Keratinocyte (primary cell): ENCODE measurements around the gene CRAMP1. TPM values are rescaled to one million over a fixed set of nuclear protein-coding genes. Genes with fewer than 3 reads are reported as not detected.

Experiments
- DNase-seq: peaks from one replicate; pipeline ENCODE4 v3.0.0-alpha.2; 2011; ENCODE audit warnings: low read depth, missing footprints, low spot score
- FAIRE-seq: peaks from 2 replicates; lab custom pipeline; 2011; peaks lifted over from hg19 to GRCh38; lab: Jason Lieb, UNC
- H2AFZ ChIP-seq: 2 replicates; pipeline ENCODE4 v1.6.0; 2012; ENCODE audit warnings: low read length, control low read depth, inconsistent platforms; ENCODE audit not compliant: control insufficient read depth
- H3K27ac ChIP-seq: 2 replicates; pipeline ENCODE4 v1.5.1; 2011; ENCODE audit warnings: low read length; ENCODE audit not compliant: control insufficient read depth, insufficient read depth
- H3K27me3 ChIP-seq: 3 replicates; pipeline ENCODE4 v1.6.0; 2011; ENCODE audit warnings: low read length; ENCODE audit not compliant: control insufficient read depth, insufficient read depth; ENCODE audit errors: extremely low read depth
- H3K36me3 ChIP-seq, 2 experiments: 2 replicates in 1 of 2; 3 replicates in 1 of 2; pipeline ENCODE4 v1.5.1; 2011; ENCODE audit warnings: low read length in 2 of 2, mild to moderate bottlenecking in 1 of 2; ENCODE audit not compliant: control insufficient read depth in 2 of 2, insufficient read depth in 2 of 2; ENCODE audit errors: extremely low read depth in 1 of 2
- H3K4me1 ChIP-seq: 3 replicates; pipeline ENCODE4 v1.5.1; 2011; ENCODE audit warnings: low read length; ENCODE audit not compliant: control insufficient read depth, insufficient read depth; ENCODE audit errors: extremely low read depth
- H3K4me2 ChIP-seq: 3 replicates; pipeline ENCODE4 v1.6.0; 2011; ENCODE audit warnings: low read depth, low read length; ENCODE audit not compliant: control insufficient read depth, insufficient read depth; ENCODE audit errors: extremely low read depth
- H3K4me3 ChIP-seq, 3 experiments: fragments of 200-600 bp in 1 of 3; sonication (generic) in 1 of 3; 2 replicates in 2 of 3; 3 replicates in 1 of 3; pipeline ENCODE4 v1.5.1; 2011 to 2016; ENCODE audit warnings: low read length in 3 of 3, mild to moderate bottlenecking in 3 of 3, control low read depth in 2 of 3, inconsistent platforms in 1 of 3, low read depth in 1 of 3, mixed read lengths in 1 of 3, mixed run types in 1 of 3, moderate library complexity in 1 of 3; ENCODE audit not compliant: control insufficient read depth in 2 of 3, insufficient read depth in 2 of 3; ENCODE audit errors: extremely low read depth in 1 of 3
- H3K79me2 ChIP-seq: 2 replicates; pipeline ENCODE4 v1.6.0; 2012; ENCODE audit warnings: low read length; ENCODE audit not compliant: control insufficient read depth, insufficient read depth
- H3K9ac ChIP-seq: 3 replicates; pipeline ENCODE4 v1.6.0; 2011; ENCODE audit warnings: low read length; ENCODE audit not compliant: control insufficient read depth, insufficient read depth; ENCODE audit errors: extremely low read depth
- H3K9me1 ChIP-seq: 3 replicates; pipeline ENCODE4 v1.6.0; 2011; ENCODE audit warnings: low read length; ENCODE audit not compliant: control insufficient read depth, insufficient read depth; ENCODE audit errors: extremely low read depth
- H3K9me3 ChIP-seq: 2 replicates; pipeline ENCODE4 v1.5.1; 2012; ENCODE audit warnings: low read depth, low read length; ENCODE audit not compliant: control insufficient read depth
- H4K20me1 ChIP-seq: 3 replicates; pipeline ENCODE4 v1.6.0; 2011; ENCODE audit warnings: low read length; ENCODE audit not compliant: control insufficient read depth, insufficient read depth; ENCODE audit errors: extremely low read depth
- EZH2 ChIP-seq: IDR thresholded peaks from one replicate; pipeline ENCODE4 v1.6.1; 2012; ENCODE audit warnings: inconsistent platforms, mild to moderate bottlenecking, low read length, moderate library complexity
- dilution Hi-C: fragments of 300-500 bp; cut with MboI; formaldehyde crosslinking; loops from one replicate; pipeline ENCODE4 v1.7.0; 2020; ENCODE audit warnings: low sequenced_read_pairs; ENCODE audit not compliant: extremely low pct_ligation_motif_present
- polyA plus RNA-seq, 5 experiments: library from polyadenylated mRNA; depleted of rRNA in 3 of 5; stranded (reverse) in 3 of 5; stranded (forward) in 1 of 5; unstranded in 1 of 5; fragments of >200 nt; gene quantifications; 1 replicate in 1 of 5; 2 replicates in 3 of 5; 3 replicates in 1 of 5; pipeline versions ENCODE4 v1.2.1 to v1.2.3, GENCODE V29; 2011 to 2012; ENCODE audit warnings: missing spikeins in 2 of 5, low read depth in 1 of 5, low replicate concordance in 1 of 5
- TF ChIP-seq, protein P1 (sequence below), 3 experiments: IDR thresholded peaks in 1 of 3; conservative IDR thresholded peaks in 1 of 3; optimal IDR thresholded peaks in 1 of 3; 2 replicates in 2 of 3; 3 replicates in 1 of 3; pipeline versions ENCODE3 to v1.5.1; 2011; ENCODE audit warnings: low read length in 3 of 3, mild to moderate bottlenecking in 3 of 3, moderate library complexity in 2 of 3, control low read depth in 1 of 3, inconsistent platforms in 1 of 3; ENCODE audit not compliant: insufficient read depth in 2 of 3; ENCODE audit errors: extremely low read depth in 1 of 3

CRAMP1 gene
- polyA plus RNA-seq, 1 donor (not counting 4 experiments of a cell fraction or from before 2014, with no cell fraction given), result 6.5 TPM

DNA sequence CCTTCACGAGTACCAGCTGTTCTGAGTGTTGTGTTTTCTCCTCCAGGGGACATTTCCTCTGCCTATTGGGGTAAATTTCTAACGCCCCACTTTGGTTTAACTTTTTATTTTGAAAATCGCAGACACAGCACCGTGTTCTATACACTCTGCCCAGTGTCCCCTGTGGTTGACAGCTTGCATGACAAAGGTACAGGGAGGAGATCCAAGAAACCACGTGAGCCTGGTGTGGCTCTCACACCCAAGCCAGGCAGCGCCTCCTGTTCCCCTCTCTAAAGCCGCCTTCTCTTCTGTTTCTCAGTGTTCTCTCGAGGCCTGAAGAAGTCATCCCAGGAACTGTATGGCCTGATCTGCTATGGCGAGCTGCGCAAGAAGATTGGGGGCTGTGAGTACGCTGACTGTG, 25.4 kb downstream of the CRAMP1 start:
- no peak overlapping the region for H3K4me2 ChIP-seq
- no peaks in the 10 kb centered on the region for H3K27me3 ChIP-seq
- no peak overlapping the region for H3K4me3 ChIP-seq
- TF ChIP-seq EZH2, result no peak
- TF ChIP-seq, protein P1, sequence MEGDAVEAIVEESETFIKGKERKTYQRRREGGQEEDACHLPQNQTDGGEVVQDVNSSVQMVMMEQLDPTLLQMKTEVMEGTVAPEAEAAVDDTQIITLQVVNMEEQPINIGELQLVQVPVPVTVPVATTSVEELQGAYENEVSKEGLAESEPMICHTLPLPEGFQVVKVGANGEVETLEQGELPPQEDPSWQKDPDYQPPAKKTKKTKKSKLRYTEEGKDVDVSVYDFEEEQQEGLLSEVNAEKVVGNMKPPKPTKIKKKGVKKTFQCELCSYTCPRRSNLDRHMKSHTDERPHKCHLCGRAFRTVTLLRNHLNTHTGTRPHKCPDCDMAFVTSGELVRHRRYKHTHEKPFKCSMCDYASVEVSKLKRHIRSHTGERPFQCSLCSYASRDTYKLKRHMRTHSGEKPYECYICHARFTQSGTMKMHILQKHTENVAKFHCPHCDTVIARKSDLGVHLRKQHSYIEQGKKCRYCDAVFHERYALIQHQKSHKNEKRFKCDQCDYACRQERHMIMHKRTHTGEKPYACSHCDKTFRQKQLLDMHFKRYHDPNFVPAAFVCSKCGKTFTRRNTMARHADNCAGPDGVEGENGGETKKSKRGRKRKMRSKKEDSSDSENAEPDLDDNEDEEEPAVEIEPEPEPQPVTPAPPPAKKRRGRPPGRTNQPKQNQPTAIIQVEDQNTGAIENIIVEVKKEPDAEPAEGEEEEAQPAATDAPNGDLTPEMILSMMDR (optimal IDR thresholded peaks at IDR 0.05 in 1 of 3, IDR thresholded peaks at IDR 0.05 in 1 of 3, conservative IDR thresholded peaks at IDR 0.05 in 1 of 3; ENCODE audit: extremely low read depth in 1 of 3, insufficient read depth in 2 of 3, low read length in 3 of 3), result no peak
- H3K9me3 ChIP-seq, result no peaks in the 10 kb centered on the region
- no peak overlapping the region for H2AFZ ChIP-seq
- dilution Hi-C loops, result no loop called here
- H3K4me1 ChIP-seq, result no peaks in the 10 kb centered on the region
- DNase-seq, result no peak
- H3K9ac ChIP-seq, result no peak overlapping the region
- H3K27ac ChIP-seq, result no peak overlapping the region
- H3K79me2 ChIP-seq, result peaks cover 16% of the 10 kb centered on the region
- no peaks in the 10 kb centered on the region for H4K20me1 ChIP-seq
- H3K9me1 ChIP-seq, result no peaks in the 10 kb centered on the region
- H3K36me3 ChIP-seq, result peaks cover 35 to 49% of the 10 kb centered on the region in 2 experiments
- no peak for FAIRE-seq

DNA sequence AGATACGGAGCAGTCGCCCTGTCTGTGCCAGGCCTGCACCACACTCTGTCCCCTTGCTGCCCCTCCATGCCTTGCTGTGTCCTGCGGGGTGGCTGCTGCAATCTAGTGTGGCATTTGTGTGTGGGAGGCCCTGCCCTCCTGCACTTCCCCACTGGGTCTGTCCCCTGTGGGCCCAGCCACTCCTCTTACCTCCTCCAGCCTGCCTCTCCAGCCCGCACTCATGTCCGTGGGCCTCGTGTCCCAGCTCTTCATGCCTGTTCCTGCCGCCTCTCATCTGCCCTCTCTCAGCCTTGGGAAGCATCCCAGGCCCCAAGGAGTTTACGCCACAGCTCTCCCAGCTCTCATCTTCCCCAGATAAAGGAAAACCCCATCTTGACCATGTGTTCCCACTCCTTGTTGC, 26.6 kb downstream of the CRAMP1 start:
- Histone ChIP-seq H3K9ac (no peak overlapping the region), H3K27me3 (no peaks in the 10 kb centered on the region), H3K4me2 (no peak overlapping the region), H4K20me1 (no peaks in the 10 kb centered on the region), H3K4me1 (no peaks in the 10 kb centered on the region), H3K9me1 (no peaks in the 10 kb centered on the region), H3K9me3 (no peaks in the 10 kb centered on the region), H2AFZ (no peak overlapping the region), H3K79me2 (peaks cover 11% of the 10 kb centered on the region), H3K36me3 (peaks cover 31 to 41% of the 10 kb centered on the region in 2 experiments), H3K27ac (no peak overlapping the region), H3K4me3 (no peak overlapping the region)
- TF ChIP-seq, protein P1 (optimal IDR thresholded peaks at IDR 0.05 in 1 of 3, IDR thresholded peaks at IDR 0.05 in 1 of 3, conservative IDR thresholded peaks at IDR 0.05 in 1 of 3; ENCODE audit: extremely low read depth in 1 of 3, insufficient read depth in 2 of 3, low read length in 3 of 3), result no peak
- no peak for TF ChIP-seq EZH2
- FAIRE-seq, result no peak
- DNase-seq, result no peak
- dilution Hi-C loops, result no loop called here
